Type B pancreatic cell (in vitro differentiated cells): ENCODE data around the gene CROT. TPM values are rescaled to one million over a fixed set of nuclear protein-coding genes. Genes with fewer than 3 reads are reported as not detected.

Experiments
- DNase-seq: peaks from one replicate; pipeline ENCODE4 v3.0.0; 2021; ENCODE audit warnings: mixed read lengths; ENCODE audit not compliant: unreplicated experiment; ENCODE audit errors: extremely low spot score
- H3K27ac Mint-ChIP-seq: 2 replicates; pipeline ENCODE4 v1.8.0; 2021; ENCODE audit warnings: mild to moderate bottlenecking, mixed read lengths
- H3K27me3 Mint-ChIP-seq: 2 replicates; pipeline ENCODE4 v1.8.0; 2021; ENCODE audit warnings: mixed read lengths
- H3K36me3 Mint-ChIP-seq: 2 replicates; pipeline ENCODE4 v1.8.0; 2021; ENCODE audit warnings: mixed read lengths
- H3K4me1 Mint-ChIP-seq: one replicate; pipeline ENCODE4 v1.8.0; 2021; ENCODE audit warnings: mixed read lengths; ENCODE audit not compliant: unreplicated experiment
- H3K4me3 Mint-ChIP-seq: 2 replicates; pipeline ENCODE4 v1.8.0; 2021; ENCODE audit warnings: mild to moderate bottlenecking, mixed read lengths
- H3K9me3 Mint-ChIP-seq: 2 replicates; pipeline ENCODE4 v1.8.0; 2021; ENCODE audit warnings: mixed read lengths
- CTCF ChIP-seq: fragments of 200-600 bp; sonication (generic); conservative IDR thresholded peaks from 2 replicates; pipeline ENCODE4 v1.5.0; 2021; ENCODE audit warnings: antibody characterized with exemption, mild to moderate bottlenecking
- total RNA-seq: library from RNA; stranded (reverse); gene quantifications from 2 replicates; pipeline ENCODE4 v1.2.1, GENCODE V29; 2021; ENCODE audit warnings: low replicate concordance

The CROT gene
- total RNA-seq, 1 donor from 2014 or later = 21.9 TPM

DNA sequence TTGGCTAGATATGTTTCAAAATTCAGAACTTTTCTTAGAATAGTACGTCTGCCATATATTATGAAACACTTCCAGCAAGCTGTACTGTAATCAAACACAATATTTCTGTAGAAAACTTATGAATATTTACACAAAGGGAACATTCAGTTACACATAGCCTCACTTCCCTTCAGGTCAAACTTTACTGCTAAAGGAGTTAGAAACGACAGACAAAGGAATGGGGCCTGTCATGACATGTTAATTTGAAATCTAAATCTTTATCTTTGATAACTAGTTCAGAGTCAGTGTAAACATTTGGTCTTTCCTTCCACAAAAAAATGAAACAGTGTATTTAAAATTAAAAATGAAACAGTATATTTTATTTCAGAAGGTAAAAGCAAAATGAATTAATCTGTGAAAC lies 1.0 kb upstream of the CROT start:
- H3K9me3 Mint-ChIP-seq = no peaks in the 10 kb centered on the region
- H3K36me3 Mint-ChIP-seq = peaks cover 32% of the 10 kb centered on the region
- H3K27me3 Mint-ChIP-seq = no peaks in the 10 kb centered on the region
- peaks cover 18% of the 10 kb centered on the region for H3K4me1 Mint-ChIP-seq
- DNase-seq = no peak
- TF ChIP-seq CTCF = no peak
- H3K4me3 Mint-ChIP-seq = peak overlapping the region; percentile 97
- H3K27ac Mint-ChIP-seq = peak overlapping the region; percentile 97

- peaks cover 14% of the 10 kb centered on the region for H3K4me1 Mint-ChIP-seq
- no peak for DNase-seq
- peaks cover 6% of the 10 kb centered on the region for H3K9me3 Mint-ChIP-seq
- H3K27ac Mint-ChIP-seq = peak overlapping the region; percentile 97
- no peak for TF ChIP-seq CTCF
- H3K27me3 Mint-ChIP-seq = no peaks in the 10 kb centered on the region
- H3K36me3 Mint-ChIP-seq = peaks cover 42% of the 10 kb centered on the region
- H3K4me3 Mint-ChIP-seq = peak overlapping the region; percentile 97
These were observed 503 bp downstream of the CROT start for GRCh38 chr7:87345962-87346371.

DNA sequence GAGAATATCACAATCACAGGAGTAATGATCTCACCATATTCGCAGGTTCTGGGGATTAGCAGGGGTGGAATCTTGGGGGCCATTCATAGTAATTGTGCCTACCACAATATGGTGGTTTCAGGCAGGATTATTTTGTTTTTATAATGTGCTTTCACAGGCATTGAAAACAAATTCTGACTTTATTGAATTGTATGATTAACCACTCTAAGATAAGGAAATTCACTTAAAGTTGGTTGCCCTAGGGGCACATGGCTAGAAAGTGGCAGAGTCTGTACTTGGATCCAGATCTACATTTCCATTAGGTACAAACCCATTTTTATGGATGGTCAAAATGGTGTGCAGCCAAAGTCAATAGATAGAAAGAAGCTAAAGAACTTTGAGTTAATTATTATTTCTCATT lies 1.7 kb downstream of the CROT start:
- H3K27ac Mint-ChIP-seq = no peak overlapping the region
- H3K36me3 Mint-ChIP-seq = peaks cover 41% of the 10 kb centered on the region
- H3K4me1 Mint-ChIP-seq = peaks cover 14% of the 10 kb centered on the region
- peak overlapping the region; percentile 97 for H3K4me3 Mint-ChIP-seq
- TF ChIP-seq CTCF = no peak
- no peaks in the 10 kb centered on the region for H3K27me3 Mint-ChIP-seq
- DNase-seq = no peak
- H3K9me3 Mint-ChIP-seq = peaks cover 6% of the 10 kb centered on the region

- no peak for DNase-seq
- Mint-ChIP-seq H3K27ac (no peak overlapping the region), H3K27me3 (no peaks in the 10 kb centered on the region), H3K4me1 (peaks cover 14% of the 10 kb centered on the region), H3K36me3 (peaks cover 45% of the 10 kb centered on the region), H3K4me3 (no peak overlapping the region), H3K9me3 (peaks cover 6% of the 10 kb centered on the region)
- TF ChIP-seq CTCF = no peak
These were observed 2.2 kb downstream of the CROT start for GRCh38 chr7:87347664-87348063.

GRCh38 chr7:87354749-87355148 lies 9.3 kb downstream of the CROT start:
- Mint-ChIP-seq H3K27me3 (no peaks in the 10 kb centered on the region), H3K36me3 (peaks cover 63% of the 10 kb centered on the region), H3K9me3 (peaks cover 6% of the 10 kb centered on the region), H3K4me3 (no peak overlapping the region), H3K4me1 (no peaks in the 10 kb centered on the region), H3K27ac (no peak overlapping the region)
- no peak for TF ChIP-seq CTCF
- DNase-seq = no peak

GRCh38 chr7:87356448-87356847 lies 11.0 kb downstream of the CROT start:
- Mint-ChIP-seq H3K4me1 (no peaks in the 10 kb centered on the region), H3K4me3 (no peak overlapping the region), H3K9me3 (no peaks in the 10 kb centered on the region), H3K27ac (no peak overlapping the region), H3K27me3 (no peaks in the 10 kb centered on the region), H3K36me3 (peaks cover 51% of the 10 kb centered on the region)
- TF ChIP-seq CTCF = no peak
- no peak for DNase-seq
